Neural progenitor cell (in vitro differentiated cells): ENCODE data around the gene ILDR2. TPM values are rescaled to one million over a fixed set of nuclear protein-coding genes. Genes with fewer than 3 reads are reported as not detected.

Source experiments
- DNase-seq: peaks from one replicate; pipeline ENCODE4 v3.0.0-alpha.2; 2016; ENCODE audit warnings: low spot score
- H2AFZ ChIP-seq: fragments of 200-600 bp; sonication (generic); replicated peaks from 2 replicates; pipeline ENCODE4 v1.6.1; 2016; ENCODE audit warnings: antibody characterized with exemption
- H3F3A ChIP-seq: fragments of 200-600 bp; sonication (generic); 2 replicates; pipeline ENCODE4 v1.6.1; 2016; ENCODE audit warnings: antibody characterized with exemption, low read depth
- H3K27ac ChIP-seq: fragments of 200-600 bp; sonication (generic); 2 replicates; pipeline ENCODE4 v1.5.1; 2016; ENCODE audit warnings: mild to moderate bottlenecking
- H3K27me3 ChIP-seq: fragments of 200-600 bp; sonication (generic); 2 replicates; pipeline ENCODE4 v1.6.1; 2016; ENCODE audit warnings: mild to moderate bottlenecking, moderate library complexity
- H3K36me3 ChIP-seq: fragments of 200-600 bp; sonication (generic); 2 replicates; pipeline ENCODE4 v1.5.1; 2016
- H3K4me1 ChIP-seq: fragments of 200-600 bp; sonication (generic); 2 replicates; pipeline ENCODE4 v1.6.1; 2016; ENCODE audit warnings: mixed run types
- H3K4me2 ChIP-seq: fragments of 200-600 bp; sonication (generic); 2 replicates; pipeline ENCODE4 v1.6.1; 2016
- H3K4me3 ChIP-seq: fragments of 200-600 bp; sonication (generic); 2 replicates; pipeline ENCODE4 v1.5.1; 2016
- H3K79me2 ChIP-seq: fragments of 200-600 bp; sonication (generic); 2 replicates; pipeline ENCODE4 v1.6.1; 2016; ENCODE audit warnings: low read depth
- H3K9ac ChIP-seq: fragments of 200-600 bp; sonication (generic); 2 replicates; pipeline ENCODE4 v1.6.1; 2016
- H3K9me3 ChIP-seq: fragments of 200-600 bp; sonication (generic); 2 replicates; pipeline ENCODE4 v1.5.1; 2016; ENCODE audit warnings: low read depth
- H4K20me1 ChIP-seq: fragments of 200-600 bp; sonication (generic); 2 replicates; pipeline ENCODE4 v1.6.1; 2016; ENCODE audit warnings: low read depth
- H3K27ac Mint-ChIP-seq: 3 replicates; pipeline ENCODE4 v1.8.0; 2021; ENCODE audit warnings: mixed read lengths
- H3K27me3 Mint-ChIP-seq: 2 replicates; pipeline ENCODE4 v1.8.0; 2022; ENCODE audit warnings: low read depth, mild to moderate bottlenecking, inconsistent platforms, moderate library complexity, mixed read lengths; ENCODE audit not compliant: insufficient read depth
- H3K36me3 Mint-ChIP-seq: 3 replicates; pipeline ENCODE4 v1.8.0; 2021; ENCODE audit warnings: mixed read lengths
- H3K4me1 Mint-ChIP-seq: 3 replicates; pipeline ENCODE4 v1.8.0; 2021; ENCODE audit warnings: mixed read lengths
- H3K4me3 Mint-ChIP-seq: 3 replicates; pipeline ENCODE4 v1.8.0; 2021; ENCODE audit warnings: mild to moderate bottlenecking, moderate library complexity, mixed read lengths
- H3K9me3 Mint-ChIP-seq: 3 replicates; pipeline ENCODE4 v1.8.0; 2020; ENCODE audit warnings: mixed read lengths
- EZH2 ChIP-seq: fragments of 200-600 bp; sonication (generic); IDR thresholded peaks from 2 replicates; pipeline ENCODE4 v1.6.1; 2017; ENCODE audit warnings: antibody characterized with exemption, mild to moderate bottlenecking, moderate library complexity
- EZH2phosphoT487 ChIP-seq: fragments of 200-600 bp; sonication (generic); IDR thresholded peaks from 2 replicates; pipeline ENCODE4 v1.6.1; 2017; ENCODE audit warnings: antibody characterized with exemption
- total RNA-seq: library from RNA; depleted of rRNA; stranded (reverse); fragments of >200 nt; gene quantifications from 2 replicates; pipeline ENCODE4 v1.2.3, GENCODE V29; 2015; ENCODE audit warnings: low replicate concordance
- TF ChIP-seq, protein P1 (sequence below): fragments of 200-600 bp; sonication (generic); IDR thresholded peaks from 2 replicates; pipeline ENCODE4 v1.5.1; 2017; ENCODE audit warnings: antibody characterized with exemption, mild to moderate bottlenecking

Gene ILDR2
- total RNA-seq, 1 donor from 2014 or later: 42.1 TPM

- no peak for TF ChIP-seq EZH2phosphoT487
- TF ChIP-seq, protein P1, sequence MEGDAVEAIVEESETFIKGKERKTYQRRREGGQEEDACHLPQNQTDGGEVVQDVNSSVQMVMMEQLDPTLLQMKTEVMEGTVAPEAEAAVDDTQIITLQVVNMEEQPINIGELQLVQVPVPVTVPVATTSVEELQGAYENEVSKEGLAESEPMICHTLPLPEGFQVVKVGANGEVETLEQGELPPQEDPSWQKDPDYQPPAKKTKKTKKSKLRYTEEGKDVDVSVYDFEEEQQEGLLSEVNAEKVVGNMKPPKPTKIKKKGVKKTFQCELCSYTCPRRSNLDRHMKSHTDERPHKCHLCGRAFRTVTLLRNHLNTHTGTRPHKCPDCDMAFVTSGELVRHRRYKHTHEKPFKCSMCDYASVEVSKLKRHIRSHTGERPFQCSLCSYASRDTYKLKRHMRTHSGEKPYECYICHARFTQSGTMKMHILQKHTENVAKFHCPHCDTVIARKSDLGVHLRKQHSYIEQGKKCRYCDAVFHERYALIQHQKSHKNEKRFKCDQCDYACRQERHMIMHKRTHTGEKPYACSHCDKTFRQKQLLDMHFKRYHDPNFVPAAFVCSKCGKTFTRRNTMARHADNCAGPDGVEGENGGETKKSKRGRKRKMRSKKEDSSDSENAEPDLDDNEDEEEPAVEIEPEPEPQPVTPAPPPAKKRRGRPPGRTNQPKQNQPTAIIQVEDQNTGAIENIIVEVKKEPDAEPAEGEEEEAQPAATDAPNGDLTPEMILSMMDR: no peak
- no peak for TF ChIP-seq EZH2
- Histone ChIP-seq H3K79me2 (no peaks in the 10 kb centered on the region), H3K27me3 (peaks cover 63% of the 10 kb centered on the region), H3K9ac (no peak overlapping the region), H3K4me3 (no peak overlapping the region), H3K9me3 (no peaks in the 10 kb centered on the region), H3F3A (peaks cover 24% of the 10 kb centered on the region), H2AFZ (no peak overlapping the region), H3K27ac (no peak overlapping the region), H3K36me3 (no peaks in the 10 kb centered on the region), H3K4me1 (peaks cover 14% of the 10 kb centered on the region), H4K20me1 (no peaks in the 10 kb centered on the region), H3K4me2 (no peak overlapping the region)
- Mint-ChIP-seq H3K27ac (no peak overlapping the region), H3K36me3 (no peaks in the 10 kb centered on the region), H3K27me3 (peaks cover 3% of the 10 kb centered on the region), H3K4me3 (no peak overlapping the region), H3K4me1 (peaks cover 31% of the 10 kb centered on the region), H3K9me3 (no peaks in the 10 kb centered on the region)
- no peak for DNase-seq
Measured at GRCh38 chr1:166978821-166979220, 3.5 kb upstream of the ILDR2 start.

GRCh38 chr1:166977951-166978350 is 2.6 kb upstream of the ILDR2 start:
- Histone ChIP-seq H4K20me1 (no peaks in the 10 kb centered on the region), H3K4me1 (peaks cover 23% of the 10 kb centered on the region), H3F3A (peaks cover 24% of the 10 kb centered on the region), H2AFZ (no peak overlapping the region), H3K79me2 (no peaks in the 10 kb centered on the region), H3K9ac (no peak overlapping the region), H3K27ac (no peak overlapping the region), H3K27me3 (peaks cover 71% of the 10 kb centered on the region), H3K36me3 (no peaks in the 10 kb centered on the region), H3K4me3 (no peak overlapping the region), H3K4me2 (no peak overlapping the region), H3K9me3 (no peaks in the 10 kb centered on the region)
- Mint-ChIP-seq H3K36me3 (no peaks in the 10 kb centered on the region), H3K27ac (no peak overlapping the region), H3K9me3 (no peaks in the 10 kb centered on the region), H3K4me1 (peaks cover 38% of the 10 kb centered on the region), H3K27me3 (peaks cover 3% of the 10 kb centered on the region), H3K4me3 (no peak overlapping the region)
- TF ChIP-seq EZH2 (no peak), EZH2phosphoT487 (no peak)
- DNase-seq: no peak

DNA sequence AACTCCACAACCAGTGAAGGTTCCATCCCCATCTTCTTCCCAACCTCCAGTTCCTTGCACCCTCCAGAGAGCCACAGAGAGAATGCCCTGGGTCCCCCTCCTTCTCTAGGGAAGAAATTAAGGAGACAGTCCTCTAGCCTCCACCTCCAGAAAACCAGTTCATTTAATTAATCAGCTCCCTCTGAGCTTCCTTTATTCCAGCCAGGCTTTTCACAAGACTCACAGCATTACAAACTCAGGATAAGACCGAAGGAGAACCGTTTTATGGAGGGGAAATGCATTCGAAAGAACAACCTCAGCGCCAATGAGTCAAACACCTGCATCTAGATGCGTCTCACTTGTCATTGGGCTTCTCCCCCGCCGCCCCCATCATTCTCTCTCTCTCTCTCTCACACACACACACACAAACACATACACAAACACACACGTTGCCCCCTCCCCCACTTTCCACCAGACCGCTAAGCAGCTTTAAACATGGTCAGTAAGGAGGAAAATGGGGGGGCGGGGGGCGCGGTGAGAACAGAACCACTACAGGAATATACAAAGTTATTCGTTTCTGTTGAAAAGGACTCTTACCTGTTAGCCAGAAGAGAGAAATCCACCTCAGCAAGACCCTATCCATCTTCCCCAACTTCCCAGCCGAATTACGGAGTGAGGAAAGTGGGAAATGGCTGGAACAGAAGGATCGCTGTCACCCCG is 544 bp downstream of the ILDR2 start:
- Histone ChIP-seq H2AFZ (peak overlapping the region; percentile 97), H3K27ac (no peak overlapping the region), H3K27me3 (peaks cover 63% of the 10 kb centered on the region), H3K79me2 (no peaks in the 10 kb centered on the region), H4K20me1 (no peaks in the 10 kb centered on the region), H3F3A (peaks cover 24% of the 10 kb centered on the region), H3K4me3 (peak overlapping the region; percentile 83), H3K9ac (no peak overlapping the region), H3K36me3 (no peaks in the 10 kb centered on the region), H3K9me3 (no peaks in the 10 kb centered on the region), H3K4me2 (peak overlapping the region; percentile 91), H3K4me1 (peaks cover 41% of the 10 kb centered on the region)
- TF ChIP-seq EZH2phosphoT487 (no peak), EZH2 (no peak)
- TF ChIP-seq, protein P1: no peak
- no peaks in the 10 kb centered on the region for H3K9me3 Mint-ChIP-seq
- peaks cover 5% of the 10 kb centered on the region for H3K36me3 Mint-ChIP-seq
- H3K27me3 Mint-ChIP-seq: peaks cover 3% of the 10 kb centered on the region
- DNase-seq: peak; percentile 37
- H3K4me3 Mint-ChIP-seq: peak overlapping the region; percentile 99
- peak overlapping the region; percentile 93 for H3K27ac Mint-ChIP-seq
- peaks cover 62% of the 10 kb centered on the region for H3K4me1 Mint-ChIP-seq

- Mint-ChIP-seq H3K27ac (peak overlapping the region; percentile 85), H3K9me3 (peaks cover 3% of the 10 kb centered on the region), H3K4me3 (peak overlapping the region; percentile 99), H3K4me1 (peaks cover 68% of the 10 kb centered on the region), H3K36me3 (peaks cover 17% of the 10 kb centered on the region), H3K27me3 (peaks cover 3% of the 10 kb centered on the region)
- no peaks in the 10 kb centered on the region for H4K20me1 ChIP-seq
- H3K27ac ChIP-seq: no peak overlapping the region
- peak overlapping the region; percentile 61 for H2AFZ ChIP-seq
- TF ChIP-seq EZH2phosphoT487 (no peak), EZH2 (no peak)
- TF ChIP-seq, protein P1: no peak
- H3K9ac ChIP-seq: no peak overlapping the region
- H3F3A ChIP-seq: peaks cover 24% of the 10 kb centered on the region
- peaks cover 43% of the 10 kb centered on the region for H3K27me3 ChIP-seq
- DNase-seq: peak; percentile 40
- no peaks in the 10 kb centered on the region for H3K36me3 ChIP-seq
- H3K4me3 ChIP-seq: peak overlapping the region; percentile 4
- H3K9me3 ChIP-seq: no peaks in the 10 kb centered on the region
- no peaks in the 10 kb centered on the region for H3K79me2 ChIP-seq
- H3K4me2 ChIP-seq: peak overlapping the region; percentile 91
- peaks cover 41% of the 10 kb centered on the region for H3K4me1 ChIP-seq
Measured at GRCh38 chr1:166972826-166973225, 2.5 kb downstream of the ILDR2 start.
